Spleen (tissue), 11 donors: ENCODE results near the gene ERG. TPM values are rescaled to one million over a fixed set of nuclear protein-coding genes. Genes with fewer than 3 reads are reported as not detected.

Source experiments
- DNase-seq: peaks from one replicate; pipeline ENCODE4 v3.0.0-alpha.2; 2020
- H3K27ac ChIP-seq, 8 donors: fragments of 200-600 bp; sonication (generic) in 7 of 8; 1 replicate in 4 of 8; 2 replicates in 4 of 8; pipeline versions ENCODE4 v1.5.0 to v1.8.0; 2016 to 2021; ENCODE audit warnings: inconsistent platforms in 4 of 8, mild to moderate bottlenecking in 4 of 8, moderate library complexity in 1 of 8
- H3K27me3 ChIP-seq, 7 donors: fragments of 200-600 bp; sonication (generic) in 6 of 7; replicated peaks in 1 of 7; 1 replicate in 4 of 7; 2 replicates in 3 of 7; pipeline versions ENCODE4 v1.5.0 to v1.8.0; 2016 to 2021; ENCODE audit warnings: inconsistent platforms in 3 of 7, mild to moderate bottlenecking in 1 of 7
- H3K36me3 ChIP-seq, 6 donors: fragments of 200-600 bp; sonication (generic) in 5 of 6; 1 replicate in 4 of 6; 2 replicates in 2 of 6; pipeline versions ENCODE4 v1.5.0 to v1.8.0; 2016 to 2021; ENCODE audit warnings: inconsistent platforms in 2 of 6
- H3K4me1 ChIP-seq, 6 donors: fragments of 200-600 bp; sonication (generic) in 5 of 6; 1 replicate in 3 of 6; 2 replicates in 3 of 6; pipeline versions ENCODE4 v1.5.0 to v1.8.0; 2016 to 2021; ENCODE audit warnings: inconsistent platforms in 3 of 6
- H3K4me3 ChIP-seq, 8 donors: fragments of 200-600 bp; sonication (generic) in 7 of 8; 1 replicate in 4 of 8; 2 replicates in 4 of 8; pipeline versions ENCODE4 v1.5.0 to v1.8.0; 2016 to 2021; ENCODE audit warnings: inconsistent platforms in 4 of 8, mild to moderate bottlenecking in 4 of 8, moderate library complexity in 2 of 8
- H3K9me3 ChIP-seq, 8 donors: fragments of 200-600 bp; sonication (generic) in 7 of 8; 1 replicate in 4 of 8; 2 replicates in 4 of 8; pipeline versions ENCODE4 v1.5.0 to v1.8.0; 2016 to 2021; ENCODE audit warnings: inconsistent platforms in 4 of 8
- CTCF ChIP-seq, 11 experiments: fragments of 200-600 bp in 7 of 11; fragments of 450-650 bp in 4 of 11; sonication (generic) in 4 of 11; IDR thresholded peaks in 8 of 11; conservative IDR thresholded peaks in 3 of 11; 1 replicate in 7 of 11; 2 replicates in 4 of 11; pipeline versions ENCODE4 v1.4.0 to v1.8.0; 2016 to 2021; ENCODE audit warnings: antibody characterized with exemption in 11 of 11, inconsistent platforms in 4 of 11, mild to moderate bottlenecking in 1 of 11
- POLR2A ChIP-seq, 3 donors: fragments of 450-650 bp; IDR thresholded peaks; one replicate each; pipeline ENCODE4 v1.5.1; 2017; ENCODE audit warnings: antibody characterized with exemption in 3 of 3, mild to moderate bottlenecking in 1 of 3
- POLR2AphosphoS5 ChIP-seq, 3 donors: sonication (generic); formaldehyde crosslinking; IDR thresholded peaks; one replicate each; pipeline ENCODE4 v1.5.1; 2017; ENCODE audit warnings: antibody characterized with exemption in 3 of 3
- WGBS, 5 donors: extraction: QIAGEN DNeasy Blood & Tissue Kit in 3 of 5; methylation state at CpG; one replicate each; pipeline versions ENCODE4 v1.1.5 to v1.1.7; 2013 to 2018; 5-methylcytosine and 5-hydroxymethylcytosine counted together
- intact Hi-C: fragments of 100-400 bp; cut with DNase I; formaldehyde crosslinking; loops from one replicate; pipeline ENCODE4 v1.15.0; 2023; ENCODE audit warnings: low total_unique reads
- polyA plus RNA-seq, 3 donors: library from polyadenylated mRNA; stranded (reverse); fragments of 200-250 nt; gene quantifications; one replicate each; pipeline ENCODE4 v1.2.1, GENCODE V29; 2013
- total RNA-seq, 7 donors: library from RNA; depleted of rRNA in 3 of 7; stranded (reverse); fragments of >200 nt in 3 of 7; fragmentation: NEBNext Ultra II Directional in 4 of 7; extraction: Animal tissue kit (Norgen Biotek cat#: 25700) in 4 of 7; gene quantifications; one replicate each; pipeline versions ENCODE4 v1.1.0 to v1.2.1, GENCODE V29; 2016 to 2021
- donor health status: healthy with polysubstance abuse.
- donor health status: DM: no; HTN: no; CAD: no; lungs with moderate emphysema.
- donor health status: DM: no; HTN: no; CAD: no.
- donor health status: Bipolar disorder and iron deficiency.
- donor health status: healthy.
- donor health status: DM: no; HTN: no; CAD: no.
- donor health status: DM: yes; HTN: yes; CAD: no.

The ERG gene
- total and polyA plus RNA-seq, 10 donors, result 7.3 to 93.8 (median 57.5) TPM

- 84 to 89% (median 88%) methylated on average over 3 of the region's 3 CpGs for WGBS, 5 donors
- Histone ChIP-seq H3K27me3 (no peaks in the 10 kb centered on the region), H3K27ac (no peak overlapping the region), H3K36me3 (no peaks in the 10 kb centered on the region), H3K9me3 (peaks cover 0 to 12% (median 8%) of the 10 kb centered on the region in 8 donors), H3K4me1 (peaks cover 0 to 4% (median 0%) of the 10 kb centered on the region in 6 donors), H3K4me3 (no peak overlapping the region)
- DNase-seq, result no peak
- no peak for TF ChIP-seq POLR2A (IDR thresholded peaks at IDR 0.05)
- no peak for TF ChIP-seq POLR2AphosphoS5 (IDR thresholded peaks at IDR 0.05)
- TF ChIP-seq CTCF (IDR thresholded peaks at IDR 0.05 in 8 of 11, conservative IDR thresholded peaks at IDR 0.05 in 3 of 11), result no peak
- intact Hi-C loops, result no loop called here
These were observed 88.4 kb downstream of the ERG start for GRCh38 chr21:38409907-38410306.

- Histone ChIP-seq H3K4me3 (no peak overlapping the region), H3K9me3 (no peaks in the 10 kb centered on the region), H3K36me3 (peaks cover 0 to 36% (median 0%) of the 10 kb centered on the region in 6 donors), H3K27ac (peak overlapping the region in 1 of 8 donors; percentile 15), H3K27me3 (peaks cover 0 to 4% (median 0%) of the 10 kb centered on the region in 7 donors), H3K4me1 (peaks cover 0 to 31% (median 8%) of the 10 kb centered on the region in 6 donors)
- TF ChIP-seq POLR2A (IDR thresholded peaks at IDR 0.05) (no peak), CTCF (IDR thresholded peaks at IDR 0.05 in 8 of 11, conservative IDR thresholded peaks at IDR 0.05 in 3 of 11) (no peak), POLR2AphosphoS5 (IDR thresholded peaks at IDR 0.05) (no peak)
- WGBS, 5 donors, result 28 to 49% (median 43%) methylated on average over 3 to 9 of the region's 9 CpGs
- intact Hi-C loops, result no loop called here
- no peak for DNase-seq
These were observed 94.1 kb downstream of the ERG start for GRCh38 chr21:38404177-38404576.

GRCh38 chr21:38402795-38403194 lies 95.5 kb downstream of the ERG start:
- intact Hi-C loops, result no loop called here
- 41 to 69% (median 50%) methylated on average over 6 of the region's 6 CpGs for WGBS, 5 donors

More at GRCh38 chr21:38402795-38403194, 95.5 kb downstream of the ERG start:
- no peaks in the 10 kb centered on the region for H3K9me3 ChIP-seq
- peaks cover 0 to 31% (median 8%) of the 10 kb centered on the region in 6 donors for H3K4me1 ChIP-seq
- peaks cover 0 to 4% (median 0%) of the 10 kb centered on the region in 7 donors for H3K27me3 ChIP-seq
- peak overlapping the region in 3 of 8 donors; percentile 18 to 57 (median 33) for H3K27ac ChIP-seq
- peaks cover 0 to 50% (median 0%) of the 10 kb centered on the region in 6 donors for H3K36me3 ChIP-seq
- no peak for DNase-seq
- H3K4me3 ChIP-seq, result no peak overlapping the region
- no peak for TF ChIP-seq POLR2A (IDR thresholded peaks at IDR 0.05)
- no peak for TF ChIP-seq POLR2AphosphoS5 (IDR thresholded peaks at IDR 0.05)
- TF ChIP-seq CTCF (IDR thresholded peaks at IDR 0.05 in 8 of 11, conservative IDR thresholded peaks at IDR 0.05 in 3 of 11), result no peak
